K562 (cell line): ENCODE results near the gene DAB2IP. TPM values are rescaled to one million over a fixed set of nuclear protein-coding genes. Genes with fewer than 3 reads are reported as not detected.
"Not testable (repeated sequence)": the region's sequence is repeated elsewhere in the genome, so short reads cannot be mapped to it uniquely, and the experiment has no call there.

ENCODE experiments used
- ATAC-seq: fragments of 200-7000 bp; cut with Tn5 transposase; 3 replicates; pipeline ENCODE4 v1.9.1; 2020; ENCODE audit warnings: moderate library complexity
- BruUV-seq: library from RNA; stranded (reverse); fragments of 400-500 nt; replicated peaks from 2 replicates; lab custom pipeline; 2021; lab: Mats Ljungman, UMichigan
- CTCF ChIA-PET: fragments of 300-600 bp; formaldehyde crosslinking; extraction: SDS; loops from one replicate; lab custom pipeline; 2021; ENCODE audit warnings: low intra/inter-chr PET ratio; lab: Yijun Ruan, JAX
- POLR2A ChIA-PET: fragments of 300-600, 350-650 bp; sonication (Branson Sonifier 250); formaldehyde crosslinking; extraction: SDS; loops from one replicate; lab custom pipeline; 2021; ENCODE audit warnings: antibody characterized with exemption, inconsistent platforms; lab: Yijun Ruan, JAX
- DNase-seq, 4 experiments: peaks; one replicate each; pipeline versions ENCODE4 v3.0.0 to v3.0.0-alpha.2; 2011 to 2018; ENCODE audit warnings: low spot score in 3 of 4, mixed read lengths in 3 of 4; ENCODE audit errors: extremely low read depth in 1 of 4
- FAIRE-seq: peaks from 2 replicates; lab custom pipeline; 2011; peaks lifted over from hg19 to GRCh38; lab: Jason Lieb, UNC
- H2AFZ ChIP-seq: 2 replicates; pipeline ENCODE4 v1.6.0; 2011; ENCODE audit warnings: low read depth, low read length, control low read depth, inconsistent platforms
- H3K27ac ChIP-seq: fragments of 200-600 bp; 3 replicates; pipeline ENCODE4 v1.8.0; 2011; ENCODE audit warnings: low read depth, mild to moderate bottlenecking, control low read depth, inconsistent platforms, low read length, moderate library complexity, mixed read lengths; ENCODE audit errors: extremely low read depth
- H3K27me3 ChIP-seq, 2 experiments: fragments of 300-600 bp in 1 of 2; 2 replicates in 1 of 2; 3 replicates in 1 of 2; pipeline versions ENCODE4 v1.6.0 to v1.8.0; 2011; ENCODE audit warnings: inconsistent platforms in 2 of 2, low read length in 2 of 2, mild to moderate bottlenecking in 1 of 2, mixed read lengths in 1 of 2, moderate library complexity in 1 of 2; ENCODE audit not compliant: control insufficient read depth in 2 of 2, insufficient read depth in 2 of 2
- H3K36me3 ChIP-seq: fragments of 300-600 bp; 3 replicates; pipeline ENCODE4 v1.8.0; 2011; ENCODE audit warnings: mild to moderate bottlenecking, low read length, inconsistent platforms; ENCODE audit not compliant: control insufficient read depth, insufficient read depth
- H3K4me1 ChIP-seq, 2 experiments: fragments of 200-600 bp in 1 of 2; replicated peaks in 1 of 2; 2 replicates in 1 of 2; 3 replicates in 1 of 2; pipeline versions ENCODE4 v1.5.1 to v1.8.0; 2011; ENCODE audit warnings: inconsistent platforms in 2 of 2, low read length in 2 of 2, mild to moderate bottlenecking in 1 of 2, mixed read lengths in 1 of 2, moderate library complexity in 1 of 2; ENCODE audit not compliant: control insufficient read depth in 2 of 2, insufficient read depth in 2 of 2
- H3K4me2 ChIP-seq: 2 replicates; pipeline ENCODE4 v1.6.1; 2011; ENCODE audit warnings: low read length, control low read depth, inconsistent platforms, mixed read lengths; ENCODE audit not compliant: insufficient read depth
- H3K4me3 ChIP-seq: fragments of 200-600 bp; sonication (generic), shearing (Covaris generic); 2 replicates; pipeline ENCODE4 v1.5.1; 2016; ENCODE audit warnings: control low read depth, inconsistent platforms
- H3K79me2 ChIP-seq: fragments of 200-600 bp; 3 replicates; pipeline ENCODE4 v1.8.0; 2011; ENCODE audit warnings: low read length, inconsistent platforms; ENCODE audit not compliant: control insufficient read depth, insufficient read depth
- H3K9ac ChIP-seq, 2 experiments: 2 replicates each; pipeline versions ENCODE4 v1.6.0 to v1.6.1; 2011; ENCODE audit warnings: low read depth in 2 of 2, low read length in 2 of 2, control low read depth in 1 of 2, inconsistent platforms in 1 of 2, mild to moderate bottlenecking in 1 of 2, mixed read lengths in 1 of 2; ENCODE audit not compliant: insufficient read depth in 1 of 2
- H3K9me1 ChIP-seq: one replicate; pipeline ENCODE4 v1.6.0; 2011; ENCODE audit warnings: inconsistent platforms, mild to moderate bottlenecking, low read length, moderate library complexity; ENCODE audit not compliant: control insufficient read depth, insufficient read depth
- H3K9me3 ChIP-seq: replicated peaks from 2 replicates; pipeline ENCODE4 v1.5.1; 2011; ENCODE audit warnings: low read depth, low read length, inconsistent platforms; ENCODE audit not compliant: control insufficient read depth, insufficient read depth
- H4K20me1 ChIP-seq: replicated peaks from 2 replicates; pipeline ENCODE4 v1.6.1; 2011; ENCODE audit warnings: low read length, inconsistent platforms, mixed read lengths; ENCODE audit not compliant: control insufficient read depth, insufficient read depth
- CUX1 ChIP-seq: fragments of 200-800 bp; sonication (Bioruptor generic); IDR thresholded peaks from 2 replicates; pipeline ENCODE4 v1.6.1; 2016; ENCODE audit warnings: missing genetic modification characterization, missing compliant biosample characterization
- LEF1 ChIP-seq: fragments of 450-650 bp; IDR thresholded peaks from 2 replicates; pipeline ENCODE4 v1.6.1; 2016; ENCODE audit warnings: mild to moderate bottlenecking
- PTRF ChIP-seq: fragments of 450-650 bp; IDR thresholded peaks from 2 replicates; pipeline ENCODE4 v1.6.1; 2016; ENCODE audit warnings: mild to moderate bottlenecking, missing genetic modification characterization, missing compliant biosample characterization
- ZNF133 ChIP-seq: fragments of 250-450 bp; sonication (Bioruptor Pico); IDR thresholded peaks from 2 replicates; pipeline ENCODE4 v1.4.0; 2020; ENCODE audit warnings: mild to moderate bottlenecking
- ZSCAN29 ChIP-seq: fragments of 450-650 bp; IDR thresholded peaks from 2 replicates; pipeline ENCODE4 v1.6.1; 2017
- WGBS: fragments of 100-300 bp; shearing (Covaris generic); methylation state at CpG from one replicate; pipeline ENCODE4 v1.1.6; 2016; ENCODE audit warnings: low coverage, mixed read lengths; ENCODE audit not compliant: insufficient coverage; ENCODE audit errors: missing lambda C conversion rate; 5-methylcytosine and 5-hydroxymethylcytosine counted together
- in situ Hi-C: fragments of 300-500 bp; cut with MboI; formaldehyde crosslinking; loops from 4 replicates; pipeline ENCODE4 v1.15.0; 2018; ENCODE audit warnings: inconsistent platforms, mixed read lengths
- intact Hi-C: fragments of 100-400 bp; cut with micrococcal nuclease; formaldehyde crosslinking; loops from 2 replicates; pipeline ENCODE4 v1.14.2; 2022
- polyA plus RNA-seq, 8 experiments: library from polyadenylated mRNA; depleted of rRNA in 4 of 8; stranded (reverse) in 5 of 8; unstranded in 3 of 8; fragments of >200 nt; fragmentation: Nextera tagmentation in 2 of 8; fragmentation: Illumina TruSeq in 1 of 8; extraction: Ambion mirVana in 2 of 8; extraction: Trizol in 1 of 8; gene quantifications; 2 replicates each; pipeline versions ENCODE4 v1.2.1 to v1.2.3, GENCODE V29; 2011 to 2014; ENCODE audit warnings: inconsistent platforms in 1 of 8, missing spikeins in 1 of 8
- total RNA-seq, 7 experiments: library from RNA; depleted of rRNA in 6 of 7; stranded (reverse); fragments of >200 nt in 6 of 7; fragmentation: Illumina TruSeq in 2 of 7; extraction: Trizol in 2 of 7; gene quantifications; 2 replicates each; pipeline versions ENCODE4 v1.2.1 to v1.2.3, GENCODE V29; 2011 to 2021; ENCODE audit warnings: low replicate concordance in 1 of 7

DAB2IP gene
- total and polyA plus RNA-seq, 9 of the 15 experiments (the other 6 are each of a cell fraction or from before 2014, with no cell fraction given): 0.04 to 0.31 (median 0.08) TPM; not detected in 5

GRCh38 chr9:121794334-121794733 lies 142.9 kb downstream of the DAB2IP start:
- FAIRE-seq, CTCF ChIA-PET, DNase-seq, in situ Hi-C loops, ATAC-seq, H2AFZ ChIP-seq, H3K79me2 ChIP-seq, H3K36me3 ChIP-seq, BruUV-seq, intact Hi-C loops, H3K27ac ChIP-seq, H3K9me1 ChIP-seq, H3K9me3 ChIP-seq, H3K4me2 ChIP-seq, H4K20me1 ChIP-seq, H3K4me1 ChIP-seq, H3K9ac ChIP-seq, H3K27me3 ChIP-seq, H3K4me3 ChIP-seq: not testable (repeated sequence)
- WGBS: 7% methylated on average over 6 of the region's 6 CpGs
- POLR2A ChIA-PET: interaction anchor here (0.6 kb wide), 1 partner anchor 10 kb away, joined by 4 read pairs; no protein-coding TSS in a partner anchor

- intact Hi-C loops: no loop called here
- Histone ChIP-seq H3K79me2 (no peaks in the 10 kb centered on the region), H2AFZ (no peak overlapping the region), H3K4me1 (no peaks in the 10 kb centered on the region), H3K9ac (no peak overlapping the region), H3K4me3 (no peak overlapping the region), H3K9me1 (no peaks in the 10 kb centered on the region), H3K9me3 (no peaks in the 10 kb centered on the region), H4K20me1 (no peaks in the 10 kb centered on the region), H3K4me2 (no peak overlapping the region), H3K36me3 (no peaks in the 10 kb centered on the region), H3K27ac (no peak overlapping the region), H3K27me3 (peaks cover 5 to 8% of the 10 kb centered on the region in 2 experiments; a peak in 4 of 5 replicates)
- POLR2A ChIA-PET: no interaction called here
- CTCF ChIA-PET: no interaction called here
- no TSS peak for BruUV-seq
- ATAC-seq (no peak), FAIRE-seq (no peak), DNase-seq (no peak)
- TF ChIP-seq PTRF (no peak), LEF1 (no peak), CUX1 (no peak), ZSCAN29 (no peak), ZNF133 (CRISPR knock-in tag) (no peak)
- in situ Hi-C loops: no loop called here
- 0% methylated on average over 2 of the region's 2 CpGs for WGBS
These were observed 145.6 kb downstream of the DAB2IP start for GRCh38 chr9:121797081-121797480.
